Fibroblast of pulmonary artery (primary cell): ENCODE data around the gene CHERP.

ENCODE experiments used
- DNase-seq: peaks from one replicate; pipeline ENCODE4 v3.0.0-alpha.2; 2010; ENCODE audit warnings: low read depth
- H3K4me3 ChIP-seq: replicated peaks from 2 replicates; pipeline ENCODE4 v1.5.1; 2011; ENCODE audit warnings: low read depth, mild to moderate bottlenecking, control low read depth, low read length, moderate library complexity
- TF ChIP-seq, protein P1 (sequence below): IDR thresholded peaks from 2 replicates; pipeline ENCODE4 v1.5.1; 2011; ENCODE audit warnings: mild to moderate bottlenecking, control low read depth, low read length, inconsistent platforms; ENCODE audit errors: missing control alignments

The CHERP gene, protein sequence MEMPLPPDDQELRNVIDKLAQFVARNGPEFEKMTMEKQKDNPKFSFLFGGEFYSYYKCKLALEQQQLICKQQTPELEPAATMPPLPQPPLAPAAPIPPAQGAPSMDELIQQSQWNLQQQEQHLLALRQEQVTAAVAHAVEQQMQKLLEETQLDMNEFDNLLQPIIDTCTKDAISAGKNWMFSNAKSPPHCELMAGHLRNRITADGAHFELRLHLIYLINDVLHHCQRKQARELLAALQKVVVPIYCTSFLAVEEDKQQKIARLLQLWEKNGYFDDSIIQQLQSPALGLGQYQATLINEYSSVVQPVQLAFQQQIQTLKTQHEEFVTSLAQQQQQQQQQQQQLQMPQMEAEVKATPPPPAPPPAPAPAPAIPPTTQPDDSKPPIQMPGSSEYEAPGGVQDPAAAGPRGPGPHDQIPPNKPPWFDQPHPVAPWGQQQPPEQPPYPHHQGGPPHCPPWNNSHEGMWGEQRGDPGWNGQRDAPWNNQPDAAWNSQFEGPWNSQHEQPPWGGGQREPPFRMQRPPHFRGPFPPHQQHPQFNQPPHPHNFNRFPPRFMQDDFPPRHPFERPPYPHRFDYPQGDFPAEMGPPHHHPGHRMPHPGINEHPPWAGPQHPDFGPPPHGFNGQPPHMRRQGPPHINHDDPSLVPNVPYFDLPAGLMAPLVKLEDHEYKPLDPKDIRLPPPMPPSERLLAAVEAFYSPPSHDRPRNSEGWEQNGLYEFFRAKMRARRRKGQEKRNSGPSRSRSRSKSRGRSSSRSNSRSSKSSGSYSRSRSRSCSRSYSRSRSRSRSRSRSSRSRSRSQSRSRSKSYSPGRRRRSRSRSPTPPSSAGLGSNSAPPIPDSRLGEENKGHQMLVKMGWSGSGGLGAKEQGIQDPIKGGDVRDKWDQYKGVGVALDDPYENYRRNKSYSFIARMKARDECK

DNA sequence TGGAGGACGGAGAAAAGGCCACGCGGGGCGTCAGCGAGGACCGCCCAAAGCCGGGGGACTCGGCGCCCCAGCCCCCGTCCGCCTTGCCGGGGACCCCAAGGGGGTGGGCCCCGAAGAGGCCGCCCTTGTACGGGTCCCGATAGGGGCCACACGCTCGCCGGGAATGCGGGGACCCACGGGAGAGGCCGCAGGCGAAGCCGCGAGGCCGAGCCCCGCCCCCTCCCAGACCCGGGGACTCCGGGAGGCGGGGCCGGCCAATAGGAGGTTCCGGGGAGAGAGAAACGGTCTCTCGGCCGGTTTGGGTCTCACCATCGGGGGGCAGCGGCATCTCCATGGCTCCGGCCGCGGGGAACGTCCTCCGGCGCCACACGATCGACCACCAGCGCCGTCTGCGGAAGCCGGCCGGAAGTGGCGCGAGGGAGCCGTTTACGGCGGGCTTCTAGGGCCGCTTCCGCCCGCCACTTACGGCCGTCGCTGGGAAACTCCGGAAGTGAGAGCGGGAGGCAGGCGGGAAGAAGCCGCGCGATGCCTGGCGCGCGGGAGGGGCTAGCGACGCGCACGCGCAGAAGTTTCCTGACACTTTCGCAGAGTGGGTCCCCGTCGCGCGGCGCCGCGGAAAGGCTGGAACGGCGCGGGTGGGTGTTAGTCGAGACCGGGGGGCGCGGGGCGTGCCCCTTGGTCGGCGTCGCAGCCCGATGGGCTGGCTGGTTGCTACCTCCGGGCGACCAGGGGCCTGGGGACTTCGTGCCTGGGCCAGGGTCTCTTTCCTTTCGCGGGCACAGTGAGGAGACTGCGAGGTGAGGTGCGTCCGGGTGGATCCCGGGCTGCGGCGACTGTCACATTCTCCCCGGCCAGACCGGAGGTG lies at the start of gene CHERP:
Gene CHERP, minus strand, starts transcription at position 393 of the 865 bp plus-strand sequence. Its CDS starts 59 bp downstream, at position 334.
- TF ChIP-seq, protein P1, sequence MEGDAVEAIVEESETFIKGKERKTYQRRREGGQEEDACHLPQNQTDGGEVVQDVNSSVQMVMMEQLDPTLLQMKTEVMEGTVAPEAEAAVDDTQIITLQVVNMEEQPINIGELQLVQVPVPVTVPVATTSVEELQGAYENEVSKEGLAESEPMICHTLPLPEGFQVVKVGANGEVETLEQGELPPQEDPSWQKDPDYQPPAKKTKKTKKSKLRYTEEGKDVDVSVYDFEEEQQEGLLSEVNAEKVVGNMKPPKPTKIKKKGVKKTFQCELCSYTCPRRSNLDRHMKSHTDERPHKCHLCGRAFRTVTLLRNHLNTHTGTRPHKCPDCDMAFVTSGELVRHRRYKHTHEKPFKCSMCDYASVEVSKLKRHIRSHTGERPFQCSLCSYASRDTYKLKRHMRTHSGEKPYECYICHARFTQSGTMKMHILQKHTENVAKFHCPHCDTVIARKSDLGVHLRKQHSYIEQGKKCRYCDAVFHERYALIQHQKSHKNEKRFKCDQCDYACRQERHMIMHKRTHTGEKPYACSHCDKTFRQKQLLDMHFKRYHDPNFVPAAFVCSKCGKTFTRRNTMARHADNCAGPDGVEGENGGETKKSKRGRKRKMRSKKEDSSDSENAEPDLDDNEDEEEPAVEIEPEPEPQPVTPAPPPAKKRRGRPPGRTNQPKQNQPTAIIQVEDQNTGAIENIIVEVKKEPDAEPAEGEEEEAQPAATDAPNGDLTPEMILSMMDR: no peak
- DNase-seq: peak; percentile 93
- peak within 1 kb of the TSS; percentile 94 for H3K4me3 ChIP-seq

DNA sequence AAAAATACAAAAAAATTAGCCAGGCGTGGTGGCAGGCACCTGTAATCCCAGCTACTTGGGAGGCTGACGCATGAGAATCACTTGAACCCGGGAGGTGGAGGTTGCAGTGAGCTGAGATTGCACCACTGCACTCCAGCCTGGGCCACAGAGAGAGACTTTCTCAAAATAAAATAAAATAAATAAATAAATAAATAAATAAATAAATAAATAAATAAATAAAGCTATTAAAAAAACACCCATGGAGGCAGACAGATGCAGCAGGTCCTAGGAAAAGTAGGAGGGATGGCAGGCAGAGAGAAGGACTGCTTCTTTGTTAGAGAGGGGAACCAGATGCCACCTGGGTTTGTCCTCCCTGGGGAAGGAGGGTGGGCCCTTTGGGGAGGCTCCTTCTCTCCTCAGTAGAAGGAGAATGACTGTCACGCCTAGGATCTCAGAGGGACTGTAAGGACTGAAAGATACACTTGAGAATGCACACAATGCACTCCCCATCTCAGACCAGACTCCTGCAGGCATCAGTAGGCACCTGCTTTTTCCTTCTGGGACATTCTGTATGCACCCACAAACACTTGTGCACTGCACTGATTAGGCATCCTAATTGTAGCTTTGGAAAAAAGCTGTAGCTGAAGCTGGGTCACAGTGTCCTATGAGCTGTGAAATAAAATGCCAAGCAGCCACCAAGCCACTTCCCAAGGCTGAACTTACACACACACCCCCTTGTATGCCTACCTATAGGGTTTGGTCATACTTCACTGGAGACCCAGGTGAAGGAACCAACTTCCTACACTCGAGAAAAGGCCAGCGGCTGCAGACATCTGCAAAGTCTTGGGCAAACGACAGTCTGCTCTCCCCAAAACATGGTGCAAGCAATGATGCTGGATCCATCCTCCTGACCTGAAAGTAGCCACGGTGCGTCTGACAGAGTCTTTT lies 48.9 kb upstream of the CHERP start:
- H3K4me3 ChIP-seq: no peak overlapping the region
- no peak for DNase-seq
- TF ChIP-seq, protein P1: no peak

DNA sequence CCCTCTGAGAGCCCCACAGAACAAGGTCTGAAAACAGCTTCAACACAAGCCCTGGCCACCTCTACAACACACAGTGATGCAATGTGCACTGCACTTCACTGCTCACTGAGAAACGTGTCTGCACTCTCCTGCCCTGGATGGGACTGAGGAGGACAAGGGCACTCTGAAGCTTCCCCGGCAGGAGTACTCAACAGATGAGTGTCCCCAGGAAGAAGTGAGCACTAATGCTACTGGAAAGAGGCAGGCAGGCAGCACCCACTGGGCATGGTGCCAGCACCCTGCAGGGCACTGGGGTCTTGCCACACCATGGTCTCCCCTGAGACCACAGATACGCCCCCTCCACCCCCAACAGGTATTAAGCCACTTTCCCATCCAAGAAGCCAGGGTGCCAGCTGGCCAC lies 47.7 kb upstream of the CHERP start:
- H3K4me3 ChIP-seq: no peak overlapping the region
- no peak for DNase-seq
- TF ChIP-seq, protein P1: no peak

DNA sequence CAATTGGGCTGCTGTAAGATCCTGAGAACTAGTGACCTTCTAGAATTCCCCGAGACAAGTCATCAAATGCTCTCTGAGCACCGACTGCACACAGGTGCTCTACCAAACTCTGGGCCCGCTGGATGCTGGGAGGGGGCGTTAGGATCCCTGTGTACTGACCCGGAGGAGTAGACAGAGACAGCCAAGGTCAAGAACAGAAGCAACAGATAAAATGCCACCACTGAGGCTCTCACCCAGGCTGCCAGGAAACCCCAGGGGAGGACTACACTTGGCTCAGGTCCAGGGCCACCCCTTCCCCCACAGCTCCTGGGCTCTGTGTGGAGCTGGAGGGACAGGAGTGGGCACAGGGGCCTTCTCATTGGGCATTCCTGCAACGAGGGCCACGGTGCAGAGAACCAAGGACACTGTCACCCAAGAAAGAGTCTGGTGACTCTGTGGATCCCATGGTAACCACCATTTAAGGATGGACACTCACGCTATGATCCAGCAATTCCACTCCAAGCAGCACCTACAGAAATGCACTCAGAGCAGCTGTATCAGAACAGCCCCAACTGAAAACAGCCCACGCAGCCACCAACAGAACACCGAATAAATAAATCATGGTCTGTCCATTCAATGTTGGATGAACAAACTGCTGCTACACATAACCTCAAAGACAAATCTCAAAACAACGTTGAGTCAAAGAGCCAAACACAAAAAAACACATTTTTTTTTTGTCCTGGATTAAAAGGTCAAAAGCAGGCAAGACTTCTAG lies 46.8 kb upstream of the CHERP start:
- no peak overlapping the region for H3K4me3 ChIP-seq
- no peak for DNase-seq
- TF ChIP-seq, protein P1: no peak

DNA sequence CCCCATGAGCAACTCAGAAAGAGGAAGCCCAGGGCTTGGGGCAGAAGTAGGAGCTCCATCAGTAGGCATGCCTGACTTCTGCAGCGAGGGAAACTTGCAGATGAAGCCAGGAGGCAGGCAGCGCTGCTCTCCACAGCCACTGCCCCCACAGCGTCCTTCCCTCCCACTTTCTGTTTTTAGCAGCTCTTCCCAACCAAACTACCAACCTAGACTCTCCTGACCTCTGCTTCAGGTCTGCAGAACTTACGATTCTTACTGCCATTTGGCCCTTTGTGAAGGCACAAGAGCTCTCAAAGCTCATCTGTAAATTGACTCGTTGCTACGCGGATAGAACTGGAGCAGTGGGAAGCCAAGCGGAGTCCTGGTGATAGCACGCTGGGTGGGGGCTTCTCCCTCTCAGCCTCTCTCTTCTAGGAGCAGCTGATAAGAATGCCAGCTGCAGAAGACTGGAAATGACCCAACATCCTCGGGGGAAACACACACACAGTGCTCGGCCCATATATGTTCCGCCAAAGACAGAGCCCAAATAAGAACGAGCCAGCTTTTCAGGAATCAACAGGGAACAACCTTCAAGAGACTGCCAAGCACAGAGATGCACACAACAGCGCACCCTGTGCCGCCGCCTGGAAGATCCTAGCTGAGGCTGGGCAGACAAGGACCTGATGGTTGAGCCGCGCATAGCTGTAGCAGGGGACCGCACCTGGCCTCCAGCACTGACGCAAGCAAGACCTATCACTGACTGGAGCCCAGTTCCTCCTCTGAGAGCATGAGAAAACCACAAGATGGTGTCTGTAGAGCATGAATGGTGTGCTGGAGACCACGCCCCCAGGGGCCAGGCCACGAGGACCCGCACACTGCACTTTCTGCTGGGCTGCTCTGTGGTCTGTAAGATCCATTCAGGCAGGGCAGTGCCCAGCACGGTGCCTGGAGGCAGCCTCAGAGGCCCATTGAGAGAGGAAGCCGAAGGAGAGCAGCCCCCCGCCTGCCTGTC lies 45.9 kb upstream of the CHERP start:
- TF ChIP-seq, protein P1: peak; percentile 6
- peak; percentile 39 for DNase-seq
- H3K4me3 ChIP-seq: peak overlapping the region; percentile 0
